ENCODE measurements around the gene ST6GALNAC5.

ST6GALNAC5 gene

GRCh38 chr1:76864383-76864782 is 2.9 kb upstream of the ST6GALNAC5 start:
- TF ChIP-seq NFIC (IDR thresholded peaks at IDR 0.05) (no peak), TEAD4 (IDR thresholded peaks at IDR 0.05) (no peak), REST (IDR thresholded peaks at IDR 0.05; ENCODE audit: low read depth) (no peak), TCF12 (IDR thresholded peaks at IDR 0.05; ENCODE audit: low read depth) (no peak)
- TF ChIP-seq, protein P1, sequence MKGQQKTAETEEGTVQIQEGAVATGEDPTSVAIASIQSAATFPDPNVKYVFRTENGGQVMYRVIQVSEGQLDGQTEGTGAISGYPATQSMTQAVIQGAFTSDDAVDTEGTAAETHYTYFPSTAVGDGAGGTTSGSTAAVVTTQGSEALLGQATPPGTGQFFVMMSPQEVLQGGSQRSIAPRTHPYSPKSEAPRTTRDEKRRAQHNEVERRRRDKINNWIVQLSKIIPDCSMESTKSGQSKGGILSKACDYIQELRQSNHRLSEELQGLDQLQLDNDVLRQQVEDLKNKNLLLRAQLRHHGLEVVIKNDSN (IDR thresholded peaks at IDR 0.05) = no peak

GRCh38 chr1:76865696-76866286 is 1.5 kb upstream of the ST6GALNAC5 start:
- no peak for TF ChIP-seq TAF1 (IDR thresholded peaks at IDR 0.05; ENCODE audit: low read depth)
- TF ChIP-seq EP300 (IDR thresholded peaks at IDR 0.05; ENCODE audit: borderline replicate concordance) = no peak
- no peak for TF ChIP-seq NFIC (IDR thresholded peaks at IDR 0.05)
- TF ChIP-seq FOXM1 (IDR thresholded peaks at IDR 0.05; ENCODE audit: borderline replicate concordance, low read depth) = no peak
- no peak for TF ChIP-seq ZBTB7A (IDR thresholded peaks at IDR 0.05; ENCODE audit: low read depth)
- TF ChIP-seq, protein P1 (IDR thresholded peaks at IDR 0.05) = no peak
- no peak for TF ChIP-seq MAX (IDR thresholded peaks at IDR 0.05)
- TF ChIP-seq RAD21 (IDR thresholded peaks at IDR 0.05; ENCODE audit: low read depth) = no peak
- no peak for TF ChIP-seq REST (IDR thresholded peaks at IDR 0.05; ENCODE audit: low read depth)
- TF ChIP-seq TEAD4 (IDR thresholded peaks at IDR 0.05) = no peak
- TF ChIP-seq TCF12 (IDR thresholded peaks at IDR 0.05; ENCODE audit: low read depth) = no peak
- TF ChIP-seq YY1 (IDR thresholded peaks at IDR 0.05; ENCODE audit: low read depth) = no peak

DNA sequence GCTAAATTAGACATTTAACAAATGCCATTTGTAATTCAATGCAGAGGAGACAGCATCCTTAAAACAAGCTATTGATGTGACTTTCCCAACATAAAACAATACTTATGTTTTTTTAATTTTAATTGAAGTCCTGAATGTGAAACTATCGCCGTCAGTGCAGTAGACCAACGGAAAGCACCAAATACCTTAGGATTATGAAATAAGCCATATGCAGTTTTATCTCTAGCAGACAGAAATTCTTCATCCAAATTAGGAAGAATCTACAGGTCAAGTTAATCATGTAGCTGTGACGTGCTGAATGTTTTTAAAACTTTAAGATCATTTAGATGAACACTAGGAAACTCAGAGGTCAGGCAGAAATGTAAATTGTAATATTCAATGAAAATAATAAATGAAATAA is 714 bp upstream of the ST6GALNAC5 start:
- TF ChIP-seq CEBPB (IDR thresholded peaks at IDR 0.05) (no peak), NFIC (IDR thresholded peaks at IDR 0.05) (no peak)
- TF ChIP-seq, protein P1 (IDR thresholded peaks at IDR 0.05) = no peak

GRCh38 chr1:76868154-76868882 is 1.0 kb downstream of the ST6GALNAC5 start:
- TF ChIP-seq EGR1 (IDR thresholded peaks at IDR 0.05) = no peak
- TF ChIP-seq REST (IDR thresholded peaks at IDR 0.05; ENCODE audit: low read depth) = no peak
- no peak for TF ChIP-seq CEBPB (IDR thresholded peaks at IDR 0.05)
- TF ChIP-seq CREB1 (IDR thresholded peaks at IDR 0.05; ENCODE audit: low read depth) = no peak
- TF ChIP-seq TEAD4 (IDR thresholded peaks at IDR 0.05) = no peak
- no peak for TF ChIP-seq ZBTB7A (IDR thresholded peaks at IDR 0.05; ENCODE audit: low read depth)
- TF ChIP-seq TAF1 (IDR thresholded peaks at IDR 0.05; ENCODE audit: low read depth) = no peak
- no peak for TF ChIP-seq MAX (IDR thresholded peaks at IDR 0.05)
- no peak for TF ChIP-seq NFIC (IDR thresholded peaks at IDR 0.05)
- TF ChIP-seq YY1 (IDR thresholded peaks at IDR 0.05; ENCODE audit: low read depth) = no peak
- no peak for TF ChIP-seq FOXM1 (IDR thresholded peaks at IDR 0.05; ENCODE audit: borderline replicate concordance, low read depth)
- TF ChIP-seq EP300 (IDR thresholded peaks at IDR 0.05; ENCODE audit: borderline replicate concordance) = no peak
- TF ChIP-seq, protein P1 (IDR thresholded peaks at IDR 0.05) = no peak
- no peak for TF ChIP-seq RAD21 (IDR thresholded peaks at IDR 0.05; ENCODE audit: low read depth)
- no peak for TF ChIP-seq TCF12 (IDR thresholded peaks at IDR 0.05; ENCODE audit: low read depth)

Measured in Ishikawa (cell line).